Activated CD4-positive, alpha-beta memory T cell treated with anti-CD3 and anti-CD28 coated beads, Interleukin-2, amount 10 ng/mL, durations not matched to agents 7 days and 5 days (primary cell): ENCODE data around the gene ASTN1. TPM values are rescaled to one million over a fixed set of nuclear protein-coding genes. Genes with fewer than 3 reads are reported as not detected.

Experiments
- CTCF ChIA-PET: fragments of 350-600 bp; sonication (Branson Sonifier 250); formaldehyde crosslinking; loops from one replicate; lab custom pipeline; 2021; ENCODE audit warnings: antibody characterized with exemption, inconsistent platforms; lab: Charles Lee
- POLR2A ChIA-PET: fragments of 350-600 bp; sonication (Branson Sonifier 250); formaldehyde crosslinking; loops from one replicate; lab custom pipeline; 2021; ENCODE audit warnings: antibody characterized with exemption; lab: Charles Lee
- DNase-seq: peaks from one replicate; pipeline ENCODE4 v3.0.0-alpha.2; 2020
- H3K27ac Mint-ChIP-seq: one replicate; pipeline ENCODE4 v1.8.0; 2021; ENCODE audit warnings: mild to moderate bottlenecking, mixed read lengths
- H3K27me3 Mint-ChIP-seq: one replicate; pipeline ENCODE4 v1.8.0; 2021; ENCODE audit warnings: mixed read lengths
- H3K36me3 Mint-ChIP-seq: one replicate; pipeline ENCODE4 v1.8.0; 2021; ENCODE audit warnings: low read depth, mixed read lengths
- H3K4me1 Mint-ChIP-seq: one replicate; pipeline ENCODE4 v1.8.0; 2021; ENCODE audit warnings: mixed read lengths
- H3K4me3 Mint-ChIP-seq: one replicate; pipeline ENCODE4 v1.8.0; 2021; ENCODE audit warnings: mild to moderate bottlenecking, mixed read lengths
- H3K9me3 Mint-ChIP-seq: one replicate; pipeline ENCODE4 v1.8.0; 2021; ENCODE audit warnings: mixed read lengths
- total RNA-seq, 2 experiments: library from RNA; stranded (reverse); gene quantifications; one replicate each; pipeline ENCODE4 v1.2.3, GENCODE V29; 2021

ASTN1 gene
- total RNA-seq, 2 experiments from 2014 or later = not detected

DNA sequence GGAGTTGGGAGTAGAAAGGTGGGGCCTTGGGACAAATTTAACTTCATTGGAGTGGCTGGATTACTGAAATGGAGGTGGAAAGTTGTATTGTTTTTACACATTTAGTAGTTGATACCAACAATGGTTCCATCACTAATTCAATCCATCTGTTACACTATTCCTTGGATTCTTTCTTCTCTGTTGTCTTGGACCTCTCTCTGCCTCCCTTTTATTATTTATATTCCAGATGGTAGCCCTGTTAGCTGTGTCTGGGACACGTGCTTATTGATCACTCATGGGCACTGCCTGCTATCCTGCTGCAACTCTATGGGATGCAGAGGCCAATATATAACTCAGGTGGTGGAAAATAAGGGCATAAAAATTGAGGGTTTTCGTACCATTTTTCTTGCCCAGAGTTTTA is 355.2 kb downstream of the ASTN1 start:
- H3K36me3 Mint-ChIP-seq = no peaks in the 10 kb centered on the region
- no peaks in the 10 kb centered on the region for H3K4me1 Mint-ChIP-seq
- H3K9me3 Mint-ChIP-seq = peaks cover 3% of the 10 kb centered on the region
- no peak for DNase-seq
- peaks cover 2% of the 10 kb centered on the region for H3K27me3 Mint-ChIP-seq
- H3K4me3 Mint-ChIP-seq = no peak overlapping the region
- no peak overlapping the region for H3K27ac Mint-ChIP-seq
- CTCF ChIA-PET = no interaction called here
- POLR2A ChIA-PET = no interaction called here

Other genes starting within 250 kb of the ASTN1 start
- not detected for gene BRINP2, start 6.2 kb upstream of the ASTN1 start, total RNA-seq